ENCODE measurements around the gene DOC2B.
A peak's percentile ranks its signal among the peaks of the same experiment; 100 is the strongest.
"Not testable (repeated sequence)": the region's sequence is repeated elsewhere in the genome, so short reads cannot be mapped to it uniquely, and the experiment has no call there.

Gene DOC2B

GRCh38 chr17:143785-144281 is 37.6 kb downstream of the DOC2B start:
- DNase-seq, result peak; percentile 91

- DNase-seq, result no peak
These were observed 38.3 kb downstream of the DOC2B start for GRCh38 chr17:142876-143784.

GRCh38 chr17:142102-142661 is 39.3 kb downstream of the DOC2B start:
- peak; percentile 35 to 38 for DNase-seq

- DNase-seq, result not testable (repeated sequence)
These were observed 41.8 kb downstream of the DOC2B start for GRCh38 chr17:139401-140205.

GRCh38 chr17:137166-137807 is 44.2 kb downstream of the DOC2B start, which contains the start of gene SCGB1C2:
Gene SCGB1C2 (plus strand): TSS chr17:137569. CDS start chr17:137591, 22 bp downstream.
- DNase-seq, result not testable (repeated sequence)

GRCh38 chr17:136531-136930 is 44.9 kb downstream of the DOC2B start:
- DNase-seq, result peak; percentile 81 to 85

- DNase-seq, result not testable (repeated sequence)
These were observed 45.6 kb downstream of the DOC2B start for GRCh38 chr17:135895-136294.

- not testable (repeated sequence) for DNase-seq
These were observed 46.4 kb downstream of the DOC2B start for GRCh38 chr17:135022-135421.

- peak in 1 of 2 experiments; percentile 21 for DNase-seq
These were observed 47.1 kb downstream of the DOC2B start for GRCh38 chr17:134332-134785.

- DNase-seq, result not testable (repeated sequence)
These were observed 47.5 kb downstream of the DOC2B start for GRCh38 chr17:133932-134331.

GRCh38 chr17:118339-118917 is 63.0 kb downstream of the DOC2B start:
- DNase-seq, result peak; percentile 66 to 75

GRCh38 chr17:113111-113510 is 68.3 kb downstream of the DOC2B start:
- DNase-seq, result not testable (repeated sequence)
